Measurements from ENCODE around the gene SLAMF9. TPM values are rescaled to one million over a fixed set of nuclear protein-coding genes. Genes with fewer than 3 reads are reported as not detected.

SLAMF9 gene
- 0.33 TPM in 1 of 2 replicates, not detected in the other for total RNA-seq

DNA sequence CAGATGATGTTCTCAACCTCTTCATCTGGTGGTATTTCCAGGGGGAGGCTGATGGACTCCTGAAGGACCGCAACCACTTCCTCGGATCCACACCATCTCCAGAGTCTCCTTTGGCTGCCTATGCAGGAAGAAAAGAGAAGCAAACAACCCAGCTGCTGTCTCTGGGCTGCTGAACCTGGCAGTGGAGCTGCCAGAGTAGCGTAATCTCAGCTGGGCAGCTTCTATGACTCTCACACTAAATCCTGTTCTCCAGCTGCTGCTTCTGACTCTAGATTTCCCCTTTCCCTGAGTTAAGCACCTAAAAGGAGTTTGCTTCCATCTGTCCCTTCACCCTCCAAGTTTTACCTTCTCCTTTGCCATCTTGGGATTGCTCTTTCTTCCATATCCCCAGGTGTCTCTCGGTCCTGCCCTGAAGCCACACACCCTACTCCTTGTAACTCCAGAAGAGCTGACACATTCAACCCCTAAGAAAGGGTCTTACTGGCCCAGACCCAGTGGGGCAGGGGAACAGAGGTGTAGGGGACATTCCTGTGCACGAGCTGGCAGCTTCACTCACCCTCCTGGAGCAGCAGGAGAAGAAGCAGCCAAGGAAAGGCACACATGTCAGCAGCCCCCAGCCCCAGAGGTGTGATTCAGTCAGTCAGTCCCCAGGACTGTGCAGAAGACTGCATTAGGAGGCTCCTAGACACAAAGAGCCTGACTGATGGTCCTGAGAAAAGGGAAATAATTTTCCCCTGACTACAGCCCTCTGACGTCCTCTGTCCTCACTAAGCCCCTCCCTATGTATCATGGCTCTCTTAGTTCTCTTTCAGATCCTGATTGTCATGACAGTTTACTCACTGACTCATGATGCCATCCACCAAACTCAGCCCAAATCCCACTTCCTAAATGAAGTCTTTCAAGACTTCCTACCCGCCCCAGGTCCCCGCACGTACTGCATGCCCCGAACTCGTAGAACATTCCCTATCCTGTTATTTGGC, at the start of gene SLAMF9:
SLAMF9 (minus strand) TSS at position 702 of the 980 bp plus-strand sequence; CDS start at position 602, 100 bp downstream.

GRCh38 chr1:159945483-159946241, 8.4 kb downstream of the SLAMF9 start, which contains the start of gene IGSF9:
TSS of gene IGSF9 (minus strand) at chr1:159945613. CDS start at chr1:159943454, 2,159 bp downstream.

DNA sequence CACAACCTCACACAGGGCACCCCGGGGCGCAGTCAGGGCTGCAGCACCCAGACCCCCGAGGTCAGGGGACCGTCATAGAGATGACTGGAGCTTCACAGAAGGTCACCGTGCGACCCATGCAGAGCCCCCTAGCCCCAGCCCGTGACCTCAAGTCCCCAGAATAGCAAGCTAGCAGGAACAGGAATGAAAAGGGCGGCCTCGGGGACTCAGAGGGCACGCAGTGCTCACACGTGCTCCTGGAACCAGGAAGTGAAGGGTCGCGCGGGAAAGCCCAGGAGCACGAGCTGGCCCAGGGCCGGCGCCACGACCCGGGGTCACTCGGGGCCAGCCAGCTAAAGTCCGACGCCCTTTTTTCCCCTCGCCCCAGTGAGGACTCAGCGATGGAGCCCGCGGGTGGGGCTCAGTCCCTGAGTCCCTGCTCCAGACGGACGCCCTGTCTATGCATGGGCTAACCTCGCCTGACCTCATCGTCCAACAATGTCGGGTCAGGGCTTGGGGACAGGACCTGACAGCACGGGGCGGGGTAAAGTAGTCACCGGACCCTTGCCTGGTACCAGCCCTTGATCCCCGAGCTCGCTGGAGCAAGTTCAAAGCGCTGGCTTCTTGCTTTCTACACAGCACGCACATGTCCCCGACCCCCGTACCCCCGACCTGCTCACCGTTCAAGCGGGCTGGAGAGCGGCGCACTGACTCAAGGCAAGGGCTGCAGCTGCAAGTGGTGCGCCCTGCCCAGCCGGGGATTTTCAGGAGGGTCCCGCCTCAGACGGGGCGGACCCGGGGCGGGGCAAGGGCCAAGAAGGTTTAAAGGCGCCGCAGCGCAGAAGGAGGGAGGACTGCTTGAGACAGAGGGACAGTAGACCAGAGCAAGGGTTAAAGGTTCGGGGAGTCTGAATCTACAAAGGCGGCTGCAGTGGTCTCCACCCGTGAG, 29.0 kb downstream of the SLAMF9 start, which contains the start of gene TAGLN2:
TAGLN2 (minus strand) TSS at position 717 of the 928 bp plus-strand sequence. CDS start 4,998 bp downstream, outside the sequence.

Other genes starting within 250 kb of the SLAMF9 start
- gene CRP, start 239.6 kb downstream of the SLAMF9 start, total RNA-seq = not detected in 2 replicates
- 10.4 and 18.2 TPM in 2 replicates for gene DUSP23, start 173.3 kb downstream of the SLAMF9 start, total RNA-seq
- gene FCRL6, start 151.9 kb downstream of the SLAMF9 start, total RNA-seq = not detected in 2 replicates
- not detected in 2 replicates for gene SLAMF8, start 127.4 kb downstream of the SLAMF9 start, total RNA-seq
- gene VSIG8, start 91.6 kb downstream of the SLAMF9 start, total RNA-seq = 0.15 and 0.17 TPM in 2 replicates
- gene CFAP45, start 54.1 kb downstream of the SLAMF9 start, total RNA-seq = 1.0 and 1.3 TPM in 2 replicates
- gene TAGLN2, start 28.7 kb downstream of the SLAMF9 start, total RNA-seq = 318 and 504 TPM in 2 replicates
- gene IGSF9, start 8.6 kb downstream of the SLAMF9 start, total RNA-seq = not detected in 2 replicates
- gene PIGM, start 77.8 kb upstream of the SLAMF9 start, total RNA-seq = 4.3 and 4.9 TPM in 2 replicates
- gene KCNJ10, start 115.9 kb upstream of the SLAMF9 start, total RNA-seq = under 0.01 TPM in 1 of 2 replicates, not detected in the other
- gene KCNJ9, start 127.3 kb upstream of the SLAMF9 start, total RNA-seq = under 0.01 TPM in 1 of 2 replicates, not detected in the other
- gene IGSF8, start 144.4 kb upstream of the SLAMF9 start, total RNA-seq = 16.0 and 38.5 TPM in 2 replicates
- 0.58 and 5.8 TPM in 2 replicates for gene ATP1A2, start 161.5 kb upstream of the SLAMF9 start, total RNA-seq
- not detected in 2 replicates for gene ATP1A4, start 197.4 kb upstream of the SLAMF9 start, total RNA-seq
- 0.83 TPM in 1 of 2 replicates, not detected in the other for gene CASQ1, start 236.3 kb upstream of the SLAMF9 start, total RNA-seq

All from smooth muscle cell of trachea (primary cell).